Measurements from ENCODE around the gene NUMA1. TPM values are rescaled to one million over a fixed set of nuclear protein-coding genes. Genes with fewer than 3 reads are reported as not detected.
A peak's percentile ranks its signal among the peaks of the same experiment; 100 is the strongest.

NUMA1 gene
- total RNA-seq, 3 donors from 2014 or later (not counting 1 experiment from before 2014, with no cell fraction given) = 261 to 290 (median 262) TPM

DNA sequence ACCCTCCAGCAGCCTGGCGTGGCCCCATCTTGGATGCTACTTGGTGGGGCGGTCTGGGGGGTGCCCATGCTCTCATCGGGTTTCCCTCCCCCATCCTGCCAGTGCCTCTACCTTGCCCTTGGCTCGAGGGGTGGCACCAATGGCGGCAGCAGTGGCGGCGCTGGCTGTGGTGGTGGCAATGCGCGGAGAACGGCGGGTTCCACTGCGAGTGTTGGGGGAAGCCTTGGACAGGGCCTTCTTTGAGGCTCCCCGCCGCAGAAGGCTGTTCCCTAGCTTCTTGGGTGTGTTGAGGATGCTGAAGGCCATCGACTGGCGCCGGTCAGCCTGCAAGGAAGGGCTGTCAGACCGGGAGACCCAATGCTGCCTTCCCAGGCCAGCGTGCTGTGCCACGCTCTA, 76.6 kb downstream of the NUMA1 start:
- TF ChIP-seq, protein P1, sequence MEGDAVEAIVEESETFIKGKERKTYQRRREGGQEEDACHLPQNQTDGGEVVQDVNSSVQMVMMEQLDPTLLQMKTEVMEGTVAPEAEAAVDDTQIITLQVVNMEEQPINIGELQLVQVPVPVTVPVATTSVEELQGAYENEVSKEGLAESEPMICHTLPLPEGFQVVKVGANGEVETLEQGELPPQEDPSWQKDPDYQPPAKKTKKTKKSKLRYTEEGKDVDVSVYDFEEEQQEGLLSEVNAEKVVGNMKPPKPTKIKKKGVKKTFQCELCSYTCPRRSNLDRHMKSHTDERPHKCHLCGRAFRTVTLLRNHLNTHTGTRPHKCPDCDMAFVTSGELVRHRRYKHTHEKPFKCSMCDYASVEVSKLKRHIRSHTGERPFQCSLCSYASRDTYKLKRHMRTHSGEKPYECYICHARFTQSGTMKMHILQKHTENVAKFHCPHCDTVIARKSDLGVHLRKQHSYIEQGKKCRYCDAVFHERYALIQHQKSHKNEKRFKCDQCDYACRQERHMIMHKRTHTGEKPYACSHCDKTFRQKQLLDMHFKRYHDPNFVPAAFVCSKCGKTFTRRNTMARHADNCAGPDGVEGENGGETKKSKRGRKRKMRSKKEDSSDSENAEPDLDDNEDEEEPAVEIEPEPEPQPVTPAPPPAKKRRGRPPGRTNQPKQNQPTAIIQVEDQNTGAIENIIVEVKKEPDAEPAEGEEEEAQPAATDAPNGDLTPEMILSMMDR (IDR thresholded peaks at IDR 0.05) = no peak
- peaks cover 13% of the 10 kb centered on the region for H3K4me1 ChIP-seq (ENCODE audit: control insufficient read depth, insufficient read depth, low read length)
- DNase-seq = no peak
- Mint-ChIP-seq H3K27ac (peak overlapping the region; percentile 43 to 46), H3K9me3 (no peaks in the 10 kb centered on the region), H3K4me3 (no peak overlapping the region), H3K4me1 (peaks cover 10 to 23% of the 10 kb centered on the region in 2 donors), H3K27me3 (ENCODE audit: low read depth in 2 of 2) (no peaks in the 10 kb centered on the region), H3K36me3 (peaks cover 6% of the 10 kb centered on the region)
- 97% methylated on average over 20 of the region's 20 CpGs for WGBS (ENCODE audit: insufficient coverage)
- no peak for ATAC-seq
- intact Hi-C loops (cut with micrococcal nuclease) = no loop called here
- no peaks in the 10 kb centered on the region for H3K27me3 ChIP-seq (ENCODE audit: control insufficient read depth, insufficient read depth, low read length)
- H3K27ac ChIP-seq (ENCODE audit: low read length) = no peak overlapping the region
- no peak overlapping the region for H3K4me3 ChIP-seq (ENCODE audit: low read length)
- H3K9me3 ChIP-seq (ENCODE audit: control insufficient read depth, insufficient read depth, low read length) = no peaks in the 10 kb centered on the region
- H3K36me3 ChIP-seq (ENCODE audit: control insufficient read depth, insufficient read depth, low read length) = peaks cover 68% of the 10 kb centered on the region

DNA sequence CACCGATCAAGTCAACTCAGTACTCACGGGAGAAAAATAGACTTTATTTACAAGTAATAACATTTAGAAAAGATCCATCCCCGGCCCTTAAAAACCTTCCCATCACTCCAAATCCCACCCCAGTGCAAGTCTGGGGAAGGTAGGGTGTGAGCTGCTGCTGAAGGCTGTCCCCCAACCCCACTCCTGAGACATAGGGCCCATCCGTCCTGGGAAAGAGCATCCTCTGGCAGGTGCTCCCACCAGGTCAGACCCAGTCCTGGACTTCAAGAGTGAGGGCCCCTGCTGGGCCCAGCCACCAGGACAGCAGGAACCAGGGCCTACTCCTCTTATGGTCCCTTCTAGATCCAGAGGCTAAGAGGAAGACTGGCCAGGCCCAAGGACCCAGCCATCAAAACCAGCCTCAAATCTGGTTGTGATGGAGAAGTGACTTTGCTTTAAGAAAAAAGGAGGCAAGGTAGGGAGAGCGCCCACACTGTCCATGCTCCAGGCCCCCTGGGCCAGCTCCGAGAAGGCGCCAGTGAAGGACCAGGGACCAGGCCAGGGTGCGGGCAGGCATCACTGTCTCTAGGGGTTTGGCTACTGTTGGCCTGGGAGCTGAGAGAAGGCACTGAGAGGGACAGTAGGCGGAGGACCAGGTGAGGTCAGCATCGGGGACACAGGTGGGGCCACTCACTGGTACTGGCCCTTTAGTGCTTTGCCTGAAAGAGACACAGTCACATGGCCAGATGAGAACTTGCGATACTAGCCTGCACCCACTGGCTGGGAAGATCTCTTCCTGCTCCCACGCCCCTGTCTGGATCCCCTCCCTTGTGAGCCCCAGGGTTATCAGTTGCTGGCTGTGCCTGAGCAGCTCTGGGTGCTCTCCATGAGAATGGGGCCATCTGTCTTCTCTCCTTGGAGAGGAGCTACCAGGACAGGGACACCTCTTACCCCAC, 77.2 kb downstream of the NUMA1 start:
- no peaks in the 10 kb centered on the region for H3K27me3 ChIP-seq (ENCODE audit: control insufficient read depth, insufficient read depth, low read length)
- no peaks in the 10 kb centered on the region for H3K9me3 ChIP-seq (ENCODE audit: control insufficient read depth, insufficient read depth, low read length)
- TF ChIP-seq, protein P1 (IDR thresholded peaks at IDR 0.05) = no peak
- intact Hi-C loops (cut with micrococcal nuclease) = no loop called here
- H3K27ac ChIP-seq (ENCODE audit: low read length) = no peak overlapping the region
- H3K36me3 Mint-ChIP-seq = peaks cover 1% of the 10 kb centered on the region
- H3K27me3 Mint-ChIP-seq (ENCODE audit: low read depth in 2 of 2) = no peaks in the 10 kb centered on the region
- peaks cover 16 to 24% of the 10 kb centered on the region in 2 donors for H3K4me1 Mint-ChIP-seq
- H3K4me3 ChIP-seq (ENCODE audit: low read length) = no peak overlapping the region
- H3K9me3 Mint-ChIP-seq = no peaks in the 10 kb centered on the region
- no peak for ATAC-seq
- 95% methylated on average over 11 of the region's 12 CpGs for WGBS (ENCODE audit: insufficient coverage)
- H3K36me3 ChIP-seq (ENCODE audit: control insufficient read depth, insufficient read depth, low read length) = peaks cover 61% of the 10 kb centered on the region
- H3K4me1 ChIP-seq (ENCODE audit: control insufficient read depth, insufficient read depth, low read length) = peaks cover 20% of the 10 kb centered on the region
- no peak for DNase-seq
- no peak overlapping the region for H3K4me3 Mint-ChIP-seq
- peak overlapping the region; percentile 43 to 46 for H3K27ac Mint-ChIP-seq

DNA sequence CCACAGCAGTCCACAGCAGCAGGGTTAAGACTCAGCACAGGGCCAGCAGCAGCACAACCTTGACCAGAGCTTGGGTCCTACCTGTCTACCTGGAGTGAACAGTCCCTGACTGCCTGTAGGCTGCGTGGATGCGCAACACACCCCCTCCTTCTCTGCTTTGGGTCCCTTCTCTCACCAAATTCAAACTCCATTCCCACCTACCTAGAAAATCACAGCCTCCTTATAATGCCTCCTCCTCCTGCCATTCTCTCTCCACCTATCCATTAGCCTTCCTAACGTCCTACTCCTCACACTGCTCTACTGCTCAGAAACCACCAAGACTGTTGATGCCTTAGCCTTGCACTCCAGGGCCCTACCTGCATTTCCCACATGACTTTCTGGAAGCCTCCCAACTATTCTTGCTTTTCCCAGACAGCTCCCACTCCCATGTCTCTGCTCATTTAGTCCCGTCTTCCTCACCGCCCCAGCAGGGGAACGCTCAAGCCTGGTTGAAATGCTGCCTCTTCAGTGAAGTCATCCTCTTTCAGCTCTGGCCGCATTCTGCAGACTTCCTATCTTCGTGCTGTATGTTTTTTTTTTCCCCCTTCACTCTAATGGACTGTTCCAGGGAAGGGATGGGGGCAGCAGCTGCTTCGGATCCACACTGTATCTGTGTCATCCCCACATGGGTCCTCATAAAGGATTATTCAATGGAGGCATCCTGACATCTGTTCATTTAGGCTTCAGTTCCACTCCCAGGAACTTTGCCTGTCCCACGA, 78.3 kb downstream of the NUMA1 start:
- ATAC-seq (no peak), DNase-seq (no peak)
- Histone ChIP-seq H3K27ac (ENCODE audit: low read length) (no peak overlapping the region), H3K36me3 (ENCODE audit: control insufficient read depth, insufficient read depth, low read length) (peaks cover 50% of the 10 kb centered on the region), H3K27me3 (ENCODE audit: control insufficient read depth, insufficient read depth, low read length) (no peaks in the 10 kb centered on the region), H3K4me1 (ENCODE audit: control insufficient read depth, insufficient read depth, low read length) (peaks cover 26% of the 10 kb centered on the region), H3K9me3 (ENCODE audit: control insufficient read depth, insufficient read depth, low read length) (no peaks in the 10 kb centered on the region), H3K4me3 (ENCODE audit: low read length) (no peak overlapping the region)
- Mint-ChIP-seq H3K4me3 (no peak overlapping the region), H3K36me3 (no peaks in the 10 kb centered on the region), H3K9me3 (no peaks in the 10 kb centered on the region), H3K4me1 (peaks cover 19 to 30% of the 10 kb centered on the region in 2 donors), H3K27ac (peak overlapping the region; percentile 0 to 30), H3K27me3 (ENCODE audit: low read depth in 2 of 2) (no peaks in the 10 kb centered on the region)
- 86% methylated on average over 10 of the region's 10 CpGs for WGBS (ENCODE audit: insufficient coverage)
- TF ChIP-seq, protein P1 (IDR thresholded peaks at IDR 0.05) = no peak
- intact Hi-C loops (cut with micrococcal nuclease) = no loop called here
